ENCODE measurements around the gene PRR3. TPM values are rescaled to one million over a fixed set of nuclear protein-coding genes. Genes with fewer than 3 reads are reported as not detected.
A peak's percentile ranks its signal among the peaks of the same experiment; 100 is the strongest.

PRR3 gene
- total RNA-seq, 1 experiment from 2014 or later, result 13.1 TPM

DNA sequence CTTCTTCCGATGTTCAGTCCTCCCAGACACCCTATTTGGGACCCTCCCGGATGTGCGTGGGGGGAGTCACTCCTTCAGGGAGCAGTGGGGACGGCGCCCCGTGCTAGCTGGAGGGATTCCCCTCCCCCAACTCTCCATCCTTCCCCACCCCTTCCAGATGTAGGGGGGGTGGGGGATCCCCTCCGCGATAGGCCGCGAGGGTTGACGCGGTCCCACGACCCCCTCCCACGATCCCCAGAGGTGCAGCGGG lies 1.4 kb upstream of the PRR3 start (continued):
- TF ChIP-seq, protein P1, sequence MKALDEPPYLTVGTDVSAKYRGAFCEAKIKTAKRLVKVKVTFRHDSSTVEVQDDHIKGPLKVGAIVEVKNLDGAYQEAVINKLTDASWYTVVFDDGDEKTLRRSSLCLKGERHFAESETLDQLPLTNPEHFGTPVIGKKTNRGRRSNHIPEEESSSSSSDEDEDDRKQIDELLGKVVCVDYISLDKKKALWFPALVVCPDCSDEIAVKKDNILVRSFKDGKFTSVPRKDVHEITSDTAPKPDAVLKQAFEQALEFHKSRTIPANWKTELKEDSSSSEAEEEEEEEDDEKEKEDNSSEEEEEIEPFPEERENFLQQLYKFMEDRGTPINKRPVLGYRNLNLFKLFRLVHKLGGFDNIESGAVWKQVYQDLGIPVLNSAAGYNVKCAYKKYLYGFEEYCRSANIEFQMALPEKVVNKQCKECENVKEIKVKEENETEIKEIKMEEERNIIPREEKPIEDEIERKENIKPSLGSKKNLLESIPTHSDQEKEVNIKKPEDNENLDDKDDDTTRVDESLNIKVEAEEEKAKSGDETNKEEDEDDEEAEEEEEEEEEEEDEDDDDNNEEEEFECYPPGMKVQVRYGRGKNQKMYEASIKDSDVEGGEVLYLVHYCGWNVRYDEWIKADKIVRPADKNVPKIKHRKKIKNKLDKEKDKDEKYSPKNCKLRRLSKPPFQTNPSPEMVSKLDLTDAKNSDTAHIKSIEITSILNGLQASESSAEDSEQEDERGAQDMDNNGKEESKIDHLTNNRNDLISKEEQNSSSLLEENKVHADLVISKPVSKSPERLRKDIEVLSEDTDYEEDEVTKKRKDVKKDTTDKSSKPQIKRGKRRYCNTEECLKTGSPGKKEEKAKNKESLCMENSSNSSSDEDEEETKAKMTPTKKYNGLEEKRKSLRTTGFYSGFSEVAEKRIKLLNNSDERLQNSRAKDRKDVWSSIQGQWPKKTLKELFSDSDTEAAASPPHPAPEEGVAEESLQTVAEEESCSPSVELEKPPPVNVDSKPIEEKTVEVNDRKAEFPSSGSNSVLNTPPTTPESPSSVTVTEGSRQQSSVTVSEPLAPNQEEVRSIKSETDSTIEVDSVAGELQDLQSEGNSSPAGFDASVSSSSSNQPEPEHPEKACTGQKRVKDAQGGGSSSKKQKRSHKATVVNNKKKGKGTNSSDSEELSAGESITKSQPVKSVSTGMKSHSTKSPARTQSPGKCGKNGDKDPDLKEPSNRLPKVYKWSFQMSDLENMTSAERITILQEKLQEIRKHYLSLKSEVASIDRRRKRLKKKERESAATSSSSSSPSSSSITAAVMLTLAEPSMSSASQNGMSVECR (CRISPR knock-in tag; IDR thresholded peaks at IDR 0.05; ENCODE audit: borderline replicate concordance), result no peak
- TF ChIP-seq, protein P2, sequence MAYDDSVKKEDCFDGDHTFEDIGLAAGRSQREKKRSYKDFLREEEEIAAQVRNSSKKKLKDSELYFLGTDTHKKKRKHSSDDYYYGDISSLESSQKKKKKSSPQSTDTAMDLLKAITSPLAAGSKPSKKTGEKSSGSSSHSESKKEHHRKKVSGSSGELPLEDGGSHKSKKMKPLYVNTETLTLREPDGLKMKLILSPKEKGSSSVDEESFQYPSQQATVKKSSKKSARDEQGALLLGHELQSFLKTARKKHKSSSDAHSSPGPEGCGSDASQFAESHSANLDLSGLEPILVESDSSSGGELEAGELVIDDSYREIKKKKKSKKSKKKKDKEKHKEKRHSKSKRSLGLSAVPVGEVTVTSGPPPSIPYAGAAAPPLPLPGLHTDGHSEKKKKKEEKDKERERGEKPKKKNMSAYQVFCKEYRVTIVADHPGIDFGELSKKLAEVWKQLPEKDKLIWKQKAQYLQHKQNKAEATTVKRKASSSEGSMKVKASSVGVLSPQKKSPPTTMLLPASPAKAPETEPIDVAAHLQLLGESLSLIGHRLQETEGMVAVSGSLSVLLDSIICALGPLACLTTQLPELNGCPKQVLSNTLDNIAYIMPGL (CRISPR knock-in tag; IDR thresholded peaks at IDR 0.05), result no peak; the same call in 1 of the 2 replicates
- TF ChIP-seq PRRX2 (CRISPR knock-in tag; IDR thresholded peaks at IDR 0.05) (no peak), RELA (CRISPR knock-in tag; IDR thresholded peaks at IDR 0.05; ENCODE audit: borderline replicate concordance) (no peak), NR3C1 (CRISPR knock-in tag; conservative IDR thresholded peaks at IDR 0.05; ENCODE audit: low read depth) (no peak), CREB1 (CRISPR knock-in tag; IDR thresholded peaks at IDR 0.05) (no peak), JAZF1 (CRISPR knock-in tag; IDR thresholded peaks at IDR 0.05) (no peak)
- TF ChIP-seq, protein P3, sequence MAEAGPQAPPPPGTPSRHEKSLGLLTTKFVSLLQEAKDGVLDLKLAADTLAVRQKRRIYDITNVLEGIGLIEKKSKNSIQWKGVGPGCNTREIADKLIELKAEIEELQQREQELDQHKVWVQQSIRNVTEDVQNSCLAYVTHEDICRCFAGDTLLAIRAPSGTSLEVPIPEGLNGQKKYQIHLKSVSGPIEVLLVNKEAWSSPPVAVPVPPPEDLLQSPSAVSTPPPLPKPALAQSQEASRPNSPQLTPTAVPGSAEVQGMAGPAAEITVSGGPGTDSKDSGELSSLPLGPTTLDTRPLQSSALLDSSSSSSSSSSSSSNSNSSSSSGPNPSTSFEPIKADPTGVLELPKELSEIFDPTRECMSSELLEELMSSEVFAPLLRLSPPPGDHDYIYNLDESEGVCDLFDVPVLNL (CRISPR knock-in tag; IDR thresholded peaks at IDR 0.05; ENCODE audit: borderline replicate concordance, low read depth), result no peak
- TF ChIP-seq, protein P4, sequence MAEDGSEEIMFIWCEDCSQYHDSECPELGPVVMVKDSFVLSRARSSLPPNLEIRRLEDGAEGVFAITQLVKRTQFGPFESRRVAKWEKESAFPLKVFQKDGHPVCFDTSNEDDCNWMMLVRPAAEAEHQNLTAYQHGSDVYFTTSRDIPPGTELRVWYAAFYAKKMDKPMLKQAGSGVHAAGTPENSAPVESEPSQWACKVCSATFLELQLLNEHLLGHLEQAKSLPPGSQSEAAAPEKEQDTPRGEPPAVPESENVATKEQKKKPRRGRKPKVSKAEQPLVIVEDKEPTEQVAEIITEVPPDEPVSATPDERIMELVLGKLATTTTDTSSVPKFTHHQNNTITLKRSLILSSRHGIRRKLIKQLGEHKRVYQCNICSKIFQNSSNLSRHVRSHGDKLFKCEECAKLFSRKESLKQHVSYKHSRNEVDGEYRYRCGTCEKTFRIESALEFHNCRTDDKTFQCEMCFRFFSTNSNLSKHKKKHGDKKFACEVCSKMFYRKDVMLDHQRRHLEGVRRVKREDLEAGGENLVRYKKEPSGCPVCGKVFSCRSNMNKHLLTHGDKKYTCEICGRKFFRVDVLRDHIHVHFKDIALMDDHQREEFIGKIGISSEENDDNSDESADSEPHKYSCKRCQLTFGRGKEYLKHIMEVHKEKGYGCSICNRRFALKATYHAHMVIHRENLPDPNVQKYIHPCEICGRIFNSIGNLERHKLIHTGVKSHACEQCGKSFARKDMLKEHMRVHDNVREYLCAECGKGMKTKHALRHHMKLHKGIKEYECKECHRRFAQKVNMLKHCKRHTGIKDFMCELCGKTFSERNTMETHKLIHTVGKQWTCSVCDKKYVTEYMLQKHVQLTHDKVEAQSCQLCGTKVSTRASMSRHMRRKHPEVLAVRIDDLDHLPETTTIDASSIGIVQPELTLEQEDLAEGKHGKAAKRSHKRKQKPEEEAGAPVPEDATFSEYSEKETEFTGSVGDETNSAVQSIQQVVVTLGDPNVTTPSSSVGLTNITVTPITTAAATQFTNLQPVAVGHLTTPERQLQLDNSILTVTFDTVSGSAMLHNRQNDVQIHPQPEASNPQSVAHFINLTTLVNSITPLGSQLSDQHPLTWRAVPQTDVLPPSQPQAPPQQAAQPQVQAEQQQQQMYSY (CRISPR knock-in tag; IDR thresholded peaks at IDR 0.05), result no peak
- TF ChIP-seq, protein P5, sequence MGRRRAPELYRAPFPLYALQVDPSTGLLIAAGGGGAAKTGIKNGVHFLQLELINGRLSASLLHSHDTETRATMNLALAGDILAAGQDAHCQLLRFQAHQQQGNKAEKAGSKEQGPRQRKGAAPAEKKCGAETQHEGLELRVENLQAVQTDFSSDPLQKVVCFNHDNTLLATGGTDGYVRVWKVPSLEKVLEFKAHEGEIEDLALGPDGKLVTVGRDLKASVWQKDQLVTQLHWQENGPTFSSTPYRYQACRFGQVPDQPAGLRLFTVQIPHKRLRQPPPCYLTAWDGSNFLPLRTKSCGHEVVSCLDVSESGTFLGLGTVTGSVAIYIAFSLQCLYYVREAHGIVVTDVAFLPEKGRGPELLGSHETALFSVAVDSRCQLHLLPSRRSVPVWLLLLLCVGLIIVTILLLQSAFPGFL (CRISPR knock-in tag; IDR thresholded peaks at IDR 0.05; ENCODE audit: borderline replicate concordance), result no peak

DNA sequence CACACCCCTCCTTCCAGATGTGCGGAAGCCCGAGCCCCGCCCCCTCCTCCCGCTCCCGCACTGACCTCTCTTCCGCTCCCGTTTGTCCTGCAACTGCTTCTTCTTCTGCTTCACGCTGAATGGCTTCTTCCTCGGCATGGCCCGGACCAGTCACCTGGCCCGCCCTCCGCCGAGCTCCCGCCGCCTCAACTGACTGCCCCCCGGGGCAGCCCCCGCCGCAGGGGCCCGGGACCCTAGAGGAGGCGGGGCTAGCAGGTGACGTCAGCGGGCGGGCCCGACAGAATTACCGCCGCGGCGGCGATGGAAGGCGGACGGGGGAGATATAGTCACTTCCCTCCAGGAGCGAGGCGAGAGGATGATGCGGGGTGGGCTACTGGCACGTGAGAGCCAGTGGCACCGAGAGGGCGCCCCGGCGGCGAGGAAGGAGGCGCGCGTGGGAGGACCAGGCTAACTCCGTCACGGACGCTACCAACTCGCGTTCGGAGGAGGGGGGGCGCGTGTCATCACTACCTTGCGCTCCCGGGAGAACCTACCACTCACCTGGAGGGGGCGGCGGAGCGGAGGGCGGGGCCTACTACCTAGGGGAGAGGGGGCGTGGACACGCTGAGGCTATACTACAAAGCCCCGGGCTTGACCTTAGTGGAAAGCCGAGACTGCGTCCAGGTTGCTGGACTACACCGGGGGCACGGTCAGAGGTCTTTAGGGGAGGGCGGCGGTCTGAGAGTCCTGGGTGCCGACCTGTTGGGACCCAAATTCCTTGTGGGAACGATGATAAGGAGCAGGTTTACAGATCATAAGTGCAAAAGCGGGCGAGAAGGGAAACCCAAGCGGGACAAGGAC lies 809 bp upstream of the PRR3 start, which contains the start of gene GNL1:
GNL1 (minus strand) TSS at position 424 of the 840 bp plus-strand sequence; CDS start at position 138, 286 bp downstream.
- ATAC-seq, result peak; percentile 87
- ChIA-PET POLR2A (interaction anchor here (0.5 to 1.4 kb wide), 8 partner anchors 9 to 161 kb away, joined by 3 to 9 read pairs (median 4); partner anchors contain the start of genes ABCF1 and MDC1), CTCF (interaction anchor here (1.2 to 3.4 kb wide), 8 partner anchors 11 to 174 kb away, joined by 3 to 38 read pairs (median 10); partner anchors contain the start of gene ABCF1)
- peak; percentile 97 for DNase-seq (ENCODE audit: low spot score)
- Mint-ChIP-seq H3K27ac (peak within 1 kb of the TSS; percentile 99), H3K4me3 (peak within 1 kb of the TSS; percentile 92), H3K36me3 (peaks cover 39% of the 10 kb centered on the region), H3K27me3 (ENCODE audit: low read depth) (no peaks in the 10 kb centered on the region), H3K4me1 (peaks cover 20% of the 10 kb centered on the region), H3K9me3 (no peaks in the 10 kb centered on the region)
- TF ChIP-seq ETV6 (CRISPR knock-in tag; IDR thresholded peaks at IDR 0.05), result no peak; the same call in 1 of the 2 replicates
- TF ChIP-seq TCF7 (CRISPR knock-in tag; IDR thresholded peaks at IDR 0.05; ENCODE audit: low read depth), result no peak; the same call in 1 of the 2 replicates
- TF ChIP-seq, protein P5 (CRISPR knock-in tag; IDR thresholded peaks at IDR 0.05; ENCODE audit: borderline replicate concordance), result no peak; the same call in 1 of the 2 replicates
- no peak for TF ChIP-seq ZNF263 (CRISPR knock-in tag; IDR thresholded peaks at IDR 0.05; ENCODE audit: low read depth)
- TF ChIP-seq KAT7 (CRISPR knock-in tag; IDR thresholded peaks at IDR 0.05; ENCODE audit: borderline replicate concordance), result no peak
- TF ChIP-seq, protein P6, sequence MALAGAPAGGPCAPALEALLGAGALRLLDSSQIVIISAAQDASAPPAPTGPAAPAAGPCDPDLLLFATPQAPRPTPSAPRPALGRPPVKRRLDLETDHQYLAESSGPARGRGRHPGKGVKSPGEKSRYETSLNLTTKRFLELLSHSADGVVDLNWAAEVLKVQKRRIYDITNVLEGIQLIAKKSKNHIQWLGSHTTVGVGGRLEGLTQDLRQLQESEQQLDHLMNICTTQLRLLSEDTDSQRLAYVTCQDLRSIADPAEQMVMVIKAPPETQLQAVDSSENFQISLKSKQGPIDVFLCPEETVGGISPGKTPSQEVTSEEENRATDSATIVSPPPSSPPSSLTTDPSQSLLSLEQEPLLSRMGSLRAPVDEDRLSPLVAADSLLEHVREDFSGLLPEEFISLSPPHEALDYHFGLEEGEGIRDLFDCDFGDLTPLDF (CRISPR knock-in tag; IDR thresholded peaks at IDR 0.05), result no peak
- TF ChIP-seq GTF2I (CRISPR knock-in tag; conservative IDR thresholded peaks at IDR 0.05), result no peak
- TF ChIP-seq, protein P7, sequence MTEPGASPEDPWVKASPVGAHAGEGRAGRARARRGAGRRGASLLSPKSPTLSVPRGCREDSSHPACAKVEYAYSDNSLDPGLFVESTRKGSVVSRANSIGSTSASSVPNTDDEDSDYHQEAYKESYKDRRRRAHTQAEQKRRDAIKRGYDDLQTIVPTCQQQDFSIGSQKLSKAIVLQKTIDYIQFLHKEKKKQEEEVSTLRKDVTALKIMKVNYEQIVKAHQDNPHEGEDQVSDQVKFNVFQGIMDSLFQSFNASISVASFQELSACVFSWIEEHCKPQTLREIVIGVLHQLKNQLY (CRISPR knock-in tag; IDR thresholded peaks at IDR 0.05), result no peak
- TF ChIP-seq, protein P8, sequence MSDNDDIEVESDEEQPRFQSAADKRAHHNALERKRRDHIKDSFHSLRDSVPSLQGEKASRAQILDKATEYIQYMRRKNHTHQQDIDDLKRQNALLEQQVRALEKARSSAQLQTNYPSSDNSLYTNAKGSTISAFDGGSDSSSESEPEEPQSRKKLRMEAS (CRISPR knock-in tag; IDR thresholded peaks at IDR 0.05), result peak; percentile 68
